GM13976 (cell line): ENCODE measurements around the gene LAGE3.
"Not testable (repeated sequence)": the region's sequence is repeated elsewhere in the genome, so short reads cannot be mapped to it uniquely, and the experiment has no call there.

Source experiments
- DNase-seq: peaks from one replicate; pipeline ENCODE4 v3.0.0; 2012; ENCODE audit warnings: low spot score
- CTCF ChIP-seq: IDR thresholded peaks from 2 replicates; pipeline ENCODE4 v1.5.1; 2012; ENCODE audit warnings: borderline replicate concordance, mild to moderate bottlenecking; ENCODE audit not compliant: insufficient read depth; ENCODE audit errors: extremely low read depth, missing control alignments, control extremely low read depth
- in situ Hi-C: fragments of 300-500 bp; cut with MboI; formaldehyde crosslinking; loops from one replicate; pipeline ENCODE4 v1.12.0; 2022; ENCODE audit warnings: low sequenced_read_pairs, mixed read lengths, inconsistent platforms; ENCODE audit not compliant: unreplicated experiment

LAGE3 gene

GRCh38 chrX:154502098-154502497 is 23.0 kb upstream of the LAGE3 start:
- no peak for TF ChIP-seq CTCF
- DNase-seq, result no peak
- in situ Hi-C loops, result no loop called here

- DNase-seq, in situ Hi-C loops: not testable (repeated sequence)
These were observed 22.3 kb upstream of the LAGE3 start for GRCh38 chrX:154501423-154501822.

- in situ Hi-C loops, DNase-seq: not testable (repeated sequence)
These were observed 17.6 kb upstream of the LAGE3 start for GRCh38 chrX:154496591-154497137.

GRCh38 chrX:154495472-154495922 is 16.4 kb upstream of the LAGE3 start:
- no peak for TF ChIP-seq CTCF
- DNase-seq, result no peak
- in situ Hi-C loops, result no loop called here

GRCh38 chrX:154494715-154495114 is 15.6 kb upstream of the LAGE3 start:
- TF ChIP-seq CTCF, result no peak
- DNase-seq, result no peak
- in situ Hi-C loops, result no loop called here

DNA sequence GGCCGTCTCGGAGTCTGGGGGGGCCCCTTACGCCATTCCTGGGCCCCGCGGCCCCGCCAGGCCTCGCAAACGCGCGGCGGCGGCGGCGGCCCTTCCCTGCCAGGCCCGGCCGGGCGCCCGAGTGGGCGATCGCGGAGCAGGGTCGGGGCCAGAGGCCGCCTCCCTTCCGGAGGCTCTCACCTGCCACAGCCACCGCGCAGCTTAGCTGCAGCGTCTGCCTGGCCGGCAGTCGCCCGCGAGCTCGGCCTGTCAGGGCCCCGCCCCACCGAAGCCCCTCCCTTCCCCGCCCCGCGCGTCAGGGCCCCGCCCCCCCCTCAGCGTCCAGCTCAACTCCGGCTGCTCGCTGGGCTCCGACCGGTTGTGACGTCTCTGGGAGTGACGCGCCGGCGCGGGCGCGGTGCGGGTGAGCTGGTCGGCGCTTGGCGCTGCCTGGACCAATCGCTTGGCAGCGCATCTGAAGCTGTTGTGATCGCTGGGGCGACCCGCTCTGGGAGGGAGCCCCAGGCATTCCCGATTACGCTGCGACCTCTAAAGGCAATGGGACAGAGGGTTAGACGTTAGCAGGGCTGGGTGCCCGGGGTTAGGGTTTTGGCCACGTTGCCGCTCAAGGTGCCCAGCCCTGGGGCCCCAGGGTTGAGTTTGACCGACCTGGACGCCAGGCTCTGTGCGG is 11.5 kb upstream of the LAGE3 start, which contains the start of gene SLC10A3:
Gene SLC10A3, minus strand, starts transcription at position 216 of the 670 bp plus-strand sequence. CDS start 1,689 bp downstream, outside the sequence.
- TF ChIP-seq CTCF, result no peak
- in situ Hi-C loops, result no loop called here
- peak; percentile 93 for DNase-seq

DNA sequence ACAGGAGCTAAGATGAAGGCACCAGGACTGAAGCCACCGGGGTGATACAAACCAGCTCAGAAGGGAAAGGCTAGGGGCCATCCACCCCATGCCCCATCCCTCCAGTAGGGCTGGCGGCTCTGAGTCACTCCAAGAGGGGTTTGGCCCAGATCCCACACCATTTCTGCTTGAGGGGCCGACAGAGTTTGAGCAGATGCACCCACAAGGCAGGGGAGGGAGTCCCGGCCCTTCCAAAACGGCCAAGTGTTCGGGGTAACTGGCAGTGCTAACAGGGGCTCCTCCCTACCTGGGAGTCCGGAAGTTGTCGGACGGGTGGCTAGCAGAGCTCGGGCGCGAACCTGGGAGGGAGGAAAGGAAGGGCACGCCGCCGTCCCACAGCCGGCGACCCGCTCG is 10.9 kb upstream of the LAGE3 start:
- in situ Hi-C loops, result no loop called here
- DNase-seq, result no peak
- no peak for TF ChIP-seq CTCF
